ENCODE results near the gene NRSN2. TPM values are rescaled to one million over a fixed set of nuclear protein-coding genes. Genes with fewer than 3 reads are reported as not detected.
A peak's percentile ranks its signal among the peaks of the same experiment; 100 is the strongest.

Gene NRSN2
- total RNA-seq, 1 experiment from 2014 or later: 44.9 TPM

DNA sequence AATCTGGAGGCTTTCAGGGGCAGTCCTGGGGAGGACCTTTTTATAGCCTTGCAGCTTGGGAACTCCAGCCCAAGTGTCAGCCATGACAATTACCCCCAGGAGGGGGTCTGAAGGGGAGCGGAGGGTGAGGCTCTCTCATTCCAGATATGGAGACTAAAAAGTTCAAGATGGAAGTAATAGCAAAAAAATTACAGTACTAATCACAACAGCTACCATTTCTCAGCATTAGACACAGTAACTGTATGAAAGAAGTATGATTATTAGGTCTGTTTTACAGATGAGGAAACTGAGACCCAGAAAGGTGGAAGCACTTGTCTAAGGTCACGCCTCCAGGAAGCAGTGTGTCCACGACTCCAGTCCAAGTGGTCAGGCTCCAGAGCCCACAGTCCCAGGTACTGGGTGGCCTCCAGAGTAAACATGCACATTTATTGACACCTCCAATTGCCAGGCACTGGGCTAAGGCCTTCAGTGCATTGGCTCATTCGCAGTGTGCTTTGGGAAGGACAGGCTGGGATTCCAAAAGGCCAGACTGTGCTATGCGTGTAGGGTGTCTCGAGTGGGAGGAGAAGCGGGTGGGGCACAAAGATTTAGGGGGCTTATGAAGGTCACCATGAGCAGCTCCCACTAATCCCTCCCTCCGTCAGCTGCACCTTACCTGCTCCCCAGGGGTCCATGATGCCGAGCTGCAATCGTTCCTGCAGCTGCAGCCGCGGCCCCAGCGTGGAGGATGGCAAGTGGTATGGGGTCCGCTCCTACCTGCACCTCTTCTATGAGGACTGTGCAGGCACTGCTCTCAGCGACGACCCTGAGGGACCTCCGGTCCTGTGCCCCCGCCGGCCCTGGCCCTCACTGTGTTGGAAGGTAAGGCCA is 2.3 kb downstream of the NRSN2 start:
- ChIA-PET CTCF (no interaction called here), POLR2A (interaction anchor here (0.5 to 0.7 kb wide), 2 partner anchors 9 to 26 kb away, joined by 4 read pairs; no protein-coding TSS in a partner anchor)
- Histone ChIP-seq H3K9me3 (ENCODE audit: control insufficient read depth, insufficient read depth, low read depth, low read length) (no peaks in the 10 kb centered on the region), H3K27me3 (ENCODE audit: control insufficient read depth, insufficient read depth, low read length) (no peaks in the 10 kb centered on the region), H3K4me3 (ENCODE audit: low read depth in 2 of 2, low read length in 2 of 2) (peak overlapping the region in 1 of 2 experiments; percentile 83; a peak in 1 of 4 replicates), H3K4me1 (ENCODE audit: control insufficient read depth, insufficient read depth, low read length) (peaks cover 13% of the 10 kb centered on the region), H3K36me3 (ENCODE audit: control insufficient read depth, insufficient read depth, low read length) (no peaks in the 10 kb centered on the region), H3K27ac (ENCODE audit: low read length) (no peak overlapping the region)
- ATAC-seq: no peak
- TF ChIP-seq SIN3A (IDR thresholded peaks at IDR 0.05; ENCODE audit: borderline replicate concordance, insufficient read depth, low read depth, low read length): no peak
- TF ChIP-seq, protein P1, sequence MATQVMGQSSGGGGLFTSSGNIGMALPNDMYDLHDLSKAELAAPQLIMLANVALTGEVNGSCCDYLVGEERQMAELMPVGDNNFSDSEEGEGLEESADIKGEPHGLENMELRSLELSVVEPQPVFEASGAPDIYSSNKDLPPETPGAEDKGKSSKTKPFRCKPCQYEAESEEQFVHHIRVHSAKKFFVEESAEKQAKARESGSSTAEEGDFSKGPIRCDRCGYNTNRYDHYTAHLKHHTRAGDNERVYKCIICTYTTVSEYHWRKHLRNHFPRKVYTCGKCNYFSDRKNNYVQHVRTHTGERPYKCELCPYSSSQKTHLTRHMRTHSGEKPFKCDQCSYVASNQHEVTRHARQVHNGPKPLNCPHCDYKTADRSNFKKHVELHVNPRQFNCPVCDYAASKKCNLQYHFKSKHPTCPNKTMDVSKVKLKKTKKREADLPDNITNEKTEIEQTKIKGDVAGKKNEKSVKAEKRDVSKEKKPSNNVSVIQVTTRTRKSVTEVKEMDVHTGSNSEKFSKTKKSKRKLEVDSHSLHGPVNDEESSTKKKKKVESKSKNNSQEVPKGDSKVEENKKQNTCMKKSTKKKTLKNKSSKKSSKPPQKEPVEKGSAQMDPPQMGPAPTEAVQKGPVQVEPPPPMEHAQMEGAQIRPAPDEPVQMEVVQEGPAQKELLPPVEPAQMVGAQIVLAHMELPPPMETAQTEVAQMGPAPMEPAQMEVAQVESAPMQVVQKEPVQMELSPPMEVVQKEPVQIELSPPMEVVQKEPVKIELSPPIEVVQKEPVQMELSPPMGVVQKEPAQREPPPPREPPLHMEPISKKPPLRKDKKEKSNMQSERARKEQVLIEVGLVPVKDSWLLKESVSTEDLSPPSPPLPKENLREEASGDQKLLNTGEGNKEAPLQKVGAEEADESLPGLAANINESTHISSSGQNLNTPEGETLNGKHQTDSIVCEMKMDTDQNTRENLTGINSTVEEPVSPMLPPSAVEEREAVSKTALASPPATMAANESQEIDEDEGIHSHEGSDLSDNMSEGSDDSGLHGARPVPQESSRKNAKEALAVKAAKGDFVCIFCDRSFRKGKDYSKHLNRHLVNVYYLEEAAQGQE (IDR thresholded peaks at IDR 0.05; ENCODE audit: insufficient read depth in 1 of 2, low read depth in 2 of 2, low read length in 1 of 2): no peak
- no peak for TF ChIP-seq TCF7L2 (IDR thresholded peaks at IDR 0.05; ENCODE audit: low read depth, low read length)
- TF ChIP-seq, protein P2, sequence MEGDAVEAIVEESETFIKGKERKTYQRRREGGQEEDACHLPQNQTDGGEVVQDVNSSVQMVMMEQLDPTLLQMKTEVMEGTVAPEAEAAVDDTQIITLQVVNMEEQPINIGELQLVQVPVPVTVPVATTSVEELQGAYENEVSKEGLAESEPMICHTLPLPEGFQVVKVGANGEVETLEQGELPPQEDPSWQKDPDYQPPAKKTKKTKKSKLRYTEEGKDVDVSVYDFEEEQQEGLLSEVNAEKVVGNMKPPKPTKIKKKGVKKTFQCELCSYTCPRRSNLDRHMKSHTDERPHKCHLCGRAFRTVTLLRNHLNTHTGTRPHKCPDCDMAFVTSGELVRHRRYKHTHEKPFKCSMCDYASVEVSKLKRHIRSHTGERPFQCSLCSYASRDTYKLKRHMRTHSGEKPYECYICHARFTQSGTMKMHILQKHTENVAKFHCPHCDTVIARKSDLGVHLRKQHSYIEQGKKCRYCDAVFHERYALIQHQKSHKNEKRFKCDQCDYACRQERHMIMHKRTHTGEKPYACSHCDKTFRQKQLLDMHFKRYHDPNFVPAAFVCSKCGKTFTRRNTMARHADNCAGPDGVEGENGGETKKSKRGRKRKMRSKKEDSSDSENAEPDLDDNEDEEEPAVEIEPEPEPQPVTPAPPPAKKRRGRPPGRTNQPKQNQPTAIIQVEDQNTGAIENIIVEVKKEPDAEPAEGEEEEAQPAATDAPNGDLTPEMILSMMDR (IDR thresholded peaks at IDR 0.05): no peak
- TF ChIP-seq POLR2AphosphoS5 (IDR thresholded peaks at IDR 0.05; ENCODE audit: low read depth, low read length): no peak
- BruUV-seq (replicated peaks): no TSS peak
- intact Hi-C loops (cut with micrococcal nuclease; ENCODE audit: unreplicated experiment) (no loop called here), in situ Hi-C loops (cut with HindIII; ENCODE audit: low pct_unique_long_range_greater_than_20kb, low sequenced_read_pairs) (no loop called here)
- DNase-seq (ENCODE audit: low read depth, low spot score): no peak

DNA sequence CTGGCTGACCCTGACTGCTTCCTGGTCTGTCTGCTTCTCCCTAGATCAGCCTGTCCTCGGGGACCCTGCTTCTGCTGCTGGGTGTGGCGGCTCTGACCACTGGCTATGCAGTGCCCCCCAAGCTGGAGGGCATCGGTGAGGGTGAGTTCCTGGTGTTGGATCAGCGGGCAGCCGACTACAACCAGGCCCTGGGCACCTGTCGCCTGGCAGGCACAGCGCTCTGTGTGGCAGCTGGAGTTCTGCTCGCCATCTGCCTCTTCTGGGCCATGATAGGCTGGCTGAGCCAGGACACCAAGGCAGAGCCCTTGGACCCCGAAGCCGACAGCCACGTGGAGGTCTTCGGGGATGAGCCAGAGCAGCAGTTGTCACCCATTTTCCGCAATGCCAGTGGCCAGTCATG is 6.3 kb downstream of the NRSN2 start:
- BruUV-seq (replicated peaks): no TSS peak
- intact Hi-C loops (cut with micrococcal nuclease; ENCODE audit: unreplicated experiment): loop anchor here (5.0 kb wide), 1 partner anchor 79 kb away; no protein-coding TSS in a partner anchor
- H3K27ac ChIP-seq (ENCODE audit: low read length): no peak overlapping the region
- no peak overlapping the region for H3K4me3 ChIP-seq (ENCODE audit: low read depth in 2 of 2, low read length in 2 of 2)
- TF ChIP-seq TCF7L2 (IDR thresholded peaks at IDR 0.05; ENCODE audit: low read depth, low read length): no peak
- TF ChIP-seq, protein P2 (IDR thresholded peaks at IDR 0.05): no peak
- no peak for DNase-seq (ENCODE audit: low read depth, low spot score)
- no peaks in the 10 kb centered on the region for H3K9me3 ChIP-seq (ENCODE audit: control insufficient read depth, insufficient read depth, low read depth, low read length)
- in situ Hi-C loops (cut with HindIII; ENCODE audit: low pct_unique_long_range_greater_than_20kb, low sequenced_read_pairs): no loop called here
- no peaks in the 10 kb centered on the region for H3K27me3 ChIP-seq (ENCODE audit: control insufficient read depth, insufficient read depth, low read length)
- peaks cover 8% of the 10 kb centered on the region; the same call in 1 of the 2 replicates for H3K4me1 ChIP-seq (ENCODE audit: control insufficient read depth, insufficient read depth, low read length)
- ATAC-seq: no peak
- ChIA-PET CTCF (no interaction called here), POLR2A (interaction anchor here (0.6 kb wide), 1 partner anchor 109 kb away, joined by 9 read pairs; the partner anchor contains the start of gene TBC1D20)
- no peaks in the 10 kb centered on the region for H3K36me3 ChIP-seq (ENCODE audit: control insufficient read depth, insufficient read depth, low read length)
